ENCODE results near the gene TRUB2. TPM values are rescaled to one million over a fixed set of nuclear protein-coding genes. Genes with fewer than 3 reads are reported as not detected.

Gene TRUB2
- total and polyA plus RNA-seq, 2 donors (not counting 3 experiments of a cell fraction or from before 2014, with no cell fraction given), result 21.1 to 39.3 TPM

DNA sequence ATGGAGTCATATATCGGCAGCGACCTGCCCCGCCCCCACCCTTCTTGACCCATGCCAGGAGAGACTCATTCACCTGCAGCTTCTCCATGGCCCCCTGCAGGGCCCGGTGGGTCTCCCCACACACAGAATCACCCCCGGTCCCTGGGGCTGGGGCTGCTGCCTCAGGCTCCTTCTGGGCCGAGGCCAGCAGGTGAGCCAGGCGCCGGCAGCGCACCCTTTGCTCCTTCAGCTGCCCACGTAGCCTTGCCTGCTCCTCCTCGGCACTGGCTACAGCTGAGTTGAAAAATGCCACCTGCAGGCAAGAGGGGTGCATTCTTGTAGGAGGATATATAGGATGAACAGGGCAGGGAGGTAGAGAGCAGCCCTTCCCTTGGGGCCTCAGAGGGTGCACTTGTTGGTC, 64.3 kb downstream of the TRUB2 start:
- BruUV-seq (replicated peaks), result no TSS peak
- POLR2A ChIA-PET, result no interaction called here
- Histone ChIP-seq H3K36me3 (ENCODE audit: control insufficient read depth in 2 of 2, extremely low read depth in 1 of 2, insufficient read depth in 2 of 2, low read length in 2 of 2) (peaks cover 6 to 52% of the 10 kb centered on the region in 2 experiments), H4K20me1 (replicated peaks; ENCODE audit: control insufficient read depth, extremely low read depth, insufficient read depth, low read length) (no peaks in the 10 kb centered on the region), H3K27ac (ENCODE audit: insufficient read depth, low read depth, low read length) (no peak overlapping the region), H3K4me3 (replicated peaks in 1 of 3; ENCODE audit: insufficient read depth in 1 of 3, low read depth in 1 of 3, low read length in 3 of 3) (no peak overlapping the region), H3K4me2 (ENCODE audit: insufficient read depth, low read length) (no peak overlapping the region), H3K27me3 (ENCODE audit: control insufficient read depth in 2 of 2, insufficient read depth in 2 of 2, low read length in 2 of 2) (no peaks in the 10 kb centered on the region), H3K9me1 (replicated peaks; ENCODE audit: control insufficient read depth, extremely low read depth, insufficient read depth, low read length) (no peaks in the 10 kb centered on the region), H3K4me1 (ENCODE audit: control insufficient read depth, extremely low read depth, insufficient read depth, low read length) (no peaks in the 10 kb centered on the region), H3K9ac (replicated peaks; ENCODE audit: extremely low read depth, insufficient read depth, low read length) (no peak overlapping the region), H3K9me3 (replicated peaks; ENCODE audit: control insufficient read depth, insufficient read depth, low read length) (no peaks in the 10 kb centered on the region), H2AFZ (ENCODE audit: low read depth, low read length) (no peak overlapping the region), H3K79me2 (ENCODE audit: control insufficient read depth, insufficient read depth, low read length) (no peaks in the 10 kb centered on the region)
- CTCF ChIA-PET, result interaction anchor here (1.3 kb wide), 1 partner anchor 83 kb away, joined by 5 read pairs; no protein-coding TSS in a partner anchor
- intact Hi-C loops (cut with micrococcal nuclease), result no loop called here
- DNase-seq (ENCODE audit: low read depth, low spot score) (no peak), FAIRE-seq (no peak)
- dilution Hi-C loops (cut with MboI; ENCODE audit: extremely low pct_ligation_motif_present, low sequenced_read_pairs), result no loop called here
- TF ChIP-seq, protein P1, sequence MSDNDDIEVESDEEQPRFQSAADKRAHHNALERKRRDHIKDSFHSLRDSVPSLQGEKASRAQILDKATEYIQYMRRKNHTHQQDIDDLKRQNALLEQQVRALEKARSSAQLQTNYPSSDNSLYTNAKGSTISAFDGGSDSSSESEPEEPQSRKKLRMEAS (IDR thresholded peaks at IDR 0.05; ENCODE audit: insufficient read depth, insufficient read length), result no peak
- no peak for TF ChIP-seq EZH2 (IDR thresholded peaks at IDR 0.05; ENCODE audit: borderline replicate concordance, low read depth, low read length, severe bottlenecking)
- no peak for TF ChIP-seq GATA2 (IDR thresholded peaks at IDR 0.05; ENCODE audit: insufficient read depth, insufficient read length, low read depth, low read length)
- TF ChIP-seq FOS (IDR thresholded peaks at IDR 0.05; ENCODE audit: borderline replicate concordance, insufficient read depth, low read length), result no peak
- no peak for TF ChIP-seq POLR2A (IDR thresholded peaks at IDR 0.05; ENCODE audit: low read depth, low read length)
- TF ChIP-seq, protein P2, sequence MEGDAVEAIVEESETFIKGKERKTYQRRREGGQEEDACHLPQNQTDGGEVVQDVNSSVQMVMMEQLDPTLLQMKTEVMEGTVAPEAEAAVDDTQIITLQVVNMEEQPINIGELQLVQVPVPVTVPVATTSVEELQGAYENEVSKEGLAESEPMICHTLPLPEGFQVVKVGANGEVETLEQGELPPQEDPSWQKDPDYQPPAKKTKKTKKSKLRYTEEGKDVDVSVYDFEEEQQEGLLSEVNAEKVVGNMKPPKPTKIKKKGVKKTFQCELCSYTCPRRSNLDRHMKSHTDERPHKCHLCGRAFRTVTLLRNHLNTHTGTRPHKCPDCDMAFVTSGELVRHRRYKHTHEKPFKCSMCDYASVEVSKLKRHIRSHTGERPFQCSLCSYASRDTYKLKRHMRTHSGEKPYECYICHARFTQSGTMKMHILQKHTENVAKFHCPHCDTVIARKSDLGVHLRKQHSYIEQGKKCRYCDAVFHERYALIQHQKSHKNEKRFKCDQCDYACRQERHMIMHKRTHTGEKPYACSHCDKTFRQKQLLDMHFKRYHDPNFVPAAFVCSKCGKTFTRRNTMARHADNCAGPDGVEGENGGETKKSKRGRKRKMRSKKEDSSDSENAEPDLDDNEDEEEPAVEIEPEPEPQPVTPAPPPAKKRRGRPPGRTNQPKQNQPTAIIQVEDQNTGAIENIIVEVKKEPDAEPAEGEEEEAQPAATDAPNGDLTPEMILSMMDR (IDR thresholded peaks at IDR 0.05; ENCODE audit: extremely low read depth in 1 of 2, insufficient read depth in 1 of 2, low read depth in 1 of 2, low read length in 2 of 2), result no peak
- TF ChIP-seq MYC (IDR thresholded peaks at IDR 0.05; ENCODE audit: low read depth, low read length), result no peak
- no peak for TF ChIP-seq JUN (IDR thresholded peaks at IDR 0.05; ENCODE audit: borderline replicate concordance, insufficient read depth, insufficient read length, low read depth)
- no peak for TF ChIP-seq POLR2AphosphoS5 (IDR thresholded peaks at IDR 0.05; ENCODE audit: insufficient read depth, low read depth, low read length)

Data from endothelial cell of umbilical vein (primary cell).